GF-D8 (cell line): ENCODE results near the gene APOL4.
"Not testable (repeated sequence)": the region's sequence is repeated elsewhere in the genome, so short reads cannot be mapped to it uniquely, and the experiment has no call there.

Experiments
- DNase-seq: peaks from one replicate; lab custom pipeline; 2025; lab: John Stamatoyannopoulos, UW

APOL4 gene

DNA sequence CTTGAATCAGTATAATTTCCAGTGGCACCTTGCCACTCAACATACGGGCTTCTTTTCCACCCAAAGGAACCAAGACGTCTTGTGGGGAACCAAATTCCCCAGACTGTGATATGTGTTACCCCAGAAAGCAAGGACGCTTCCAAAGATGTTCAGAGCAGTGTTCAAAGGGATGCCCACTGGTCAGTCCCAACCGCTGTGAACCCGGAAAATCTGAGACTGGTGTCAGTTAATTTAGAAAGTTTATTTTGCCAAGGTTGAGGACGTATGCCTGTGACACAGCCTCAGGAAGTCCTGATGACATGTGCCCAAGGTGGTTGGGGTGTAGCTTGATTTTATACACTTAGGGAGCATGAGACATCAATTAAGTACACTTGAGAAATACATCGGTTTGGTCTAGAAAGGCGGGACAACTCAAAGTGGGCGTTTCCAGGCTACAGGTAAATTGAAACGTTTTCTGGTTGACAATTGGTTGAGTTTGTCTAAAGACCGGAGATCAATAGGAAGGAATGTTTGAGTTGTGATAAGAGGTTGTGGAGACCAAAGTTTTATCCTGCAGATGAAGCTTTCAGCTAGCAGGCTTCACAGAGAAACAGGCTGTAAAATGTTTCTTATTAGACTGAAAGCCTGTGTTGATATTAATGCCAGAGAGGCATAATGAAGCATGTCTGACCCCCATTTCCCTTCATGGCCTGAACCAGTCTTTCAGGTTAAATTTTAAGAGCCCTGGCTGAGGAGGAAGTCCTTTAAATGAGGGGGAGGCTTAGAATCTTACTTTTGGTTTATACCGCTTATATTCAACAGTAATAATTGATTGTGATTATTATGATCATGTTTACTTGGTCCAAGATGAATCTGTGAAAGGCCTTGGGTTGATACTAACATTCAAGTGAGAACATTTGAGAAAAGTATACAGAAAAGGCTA lies 47.8 kb downstream of the APOL4 start:
- DNase-seq = no peak

DNA sequence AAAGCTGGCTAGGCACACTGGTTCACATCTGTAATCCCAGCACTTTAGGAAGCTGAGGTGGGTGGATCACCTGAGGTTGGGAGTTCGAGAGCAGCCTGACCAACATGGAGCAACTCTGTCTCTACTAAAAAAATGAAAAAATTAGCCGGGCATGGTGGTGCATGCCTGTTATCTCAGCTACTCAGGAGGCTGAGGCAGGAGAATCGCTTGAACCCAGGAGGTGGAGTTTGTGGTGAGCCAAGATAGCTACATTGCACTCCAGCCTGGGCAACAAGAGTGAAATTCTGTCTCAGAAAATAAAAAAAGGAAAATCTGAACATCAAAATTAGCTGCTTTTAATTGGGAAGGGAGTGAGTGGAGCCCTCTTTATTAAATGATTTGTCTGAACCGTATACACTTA lies 48.8 kb downstream of the APOL4 start:
- not testable (repeated sequence) for DNase-seq

DNA sequence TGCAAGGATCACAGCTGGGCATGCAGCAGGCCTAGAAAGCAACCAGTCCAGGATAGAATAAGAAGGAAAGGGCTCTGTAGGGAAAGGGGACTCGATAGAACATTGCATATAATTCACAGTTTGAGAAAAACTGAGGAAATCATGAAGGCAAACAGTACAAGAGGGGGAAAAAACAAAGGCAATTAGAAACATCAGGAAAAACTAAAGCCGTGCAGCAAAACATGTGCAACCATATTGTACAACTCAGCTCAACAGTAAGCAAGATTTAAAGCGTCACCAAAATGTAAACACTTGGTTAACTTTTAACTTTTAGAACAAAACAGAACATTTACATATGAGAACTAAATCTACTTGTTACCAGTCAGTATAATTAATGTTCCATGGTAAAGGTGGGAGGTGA lies 49.5 kb downstream of the APOL4 start:
- DNase-seq = no peak

DNA sequence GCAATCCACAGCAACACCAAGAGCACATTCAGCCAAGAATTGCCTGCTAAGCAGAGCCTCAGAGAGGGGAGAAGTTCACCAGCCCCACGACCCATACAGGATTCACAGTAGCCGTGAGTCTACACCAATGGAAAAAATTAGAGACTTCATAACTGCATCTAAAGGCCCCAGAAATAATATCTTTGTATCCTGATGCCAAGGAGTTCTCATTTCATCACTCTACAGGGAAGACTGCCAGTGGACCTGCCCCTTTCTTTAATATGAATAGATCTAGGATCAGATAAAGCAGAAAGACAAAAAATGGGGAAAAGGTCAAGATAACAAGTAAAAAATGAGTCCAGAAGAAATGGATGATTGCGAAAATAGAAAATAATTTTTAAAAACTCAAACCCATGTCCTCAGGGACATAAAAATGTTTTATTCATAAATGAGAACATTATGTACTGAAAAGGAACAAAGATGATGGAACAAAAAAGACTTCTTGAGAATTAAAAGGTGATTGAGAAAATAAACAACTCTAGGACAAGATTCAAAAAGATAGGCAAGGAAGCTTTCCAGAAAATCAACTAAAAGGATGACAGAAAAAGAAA lies 50.5 kb downstream of the APOL4 start:
- no peak for DNase-seq

DNA sequence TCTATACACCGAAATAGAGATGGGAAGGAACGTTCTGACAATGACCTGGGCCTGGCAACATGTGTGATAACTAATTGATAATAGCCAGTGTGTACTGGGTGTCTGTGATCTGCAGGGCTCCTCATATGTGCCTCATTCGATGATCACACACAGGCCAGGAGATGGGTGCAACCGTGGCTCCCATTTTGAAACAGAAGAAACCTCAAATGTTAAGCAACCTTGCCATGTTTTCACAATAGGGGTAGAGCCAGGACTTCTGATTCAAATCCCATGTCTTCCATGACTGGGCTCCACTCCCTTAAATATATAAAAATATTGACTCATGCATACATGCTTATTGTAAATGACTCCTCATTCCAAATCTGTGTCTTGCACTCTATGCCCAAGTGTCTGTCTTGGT lies 52.2 kb downstream of the APOL4 start:
- DNase-seq = no peak

DNA sequence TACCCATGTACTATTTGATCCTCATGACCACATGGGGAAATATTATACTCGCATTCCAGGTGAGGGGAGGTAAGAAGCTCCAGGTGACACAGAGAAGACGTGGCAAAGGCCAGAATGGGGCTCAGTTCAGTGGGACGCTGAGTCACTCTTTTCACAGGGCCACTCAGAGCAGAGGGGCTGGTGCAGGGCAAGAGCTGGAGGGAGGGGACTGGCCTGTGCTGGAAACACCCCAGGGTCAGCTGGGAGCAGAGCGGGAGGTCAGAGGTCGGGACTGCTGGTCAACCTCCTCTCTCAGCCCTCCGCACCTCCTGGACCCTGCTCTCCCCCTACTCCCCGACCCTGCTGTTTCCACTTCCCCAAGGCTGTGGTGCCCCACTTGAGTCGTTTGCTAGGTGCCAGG lies 53.2 kb downstream of the APOL4 start:
- DNase-seq = no peak

DNA sequence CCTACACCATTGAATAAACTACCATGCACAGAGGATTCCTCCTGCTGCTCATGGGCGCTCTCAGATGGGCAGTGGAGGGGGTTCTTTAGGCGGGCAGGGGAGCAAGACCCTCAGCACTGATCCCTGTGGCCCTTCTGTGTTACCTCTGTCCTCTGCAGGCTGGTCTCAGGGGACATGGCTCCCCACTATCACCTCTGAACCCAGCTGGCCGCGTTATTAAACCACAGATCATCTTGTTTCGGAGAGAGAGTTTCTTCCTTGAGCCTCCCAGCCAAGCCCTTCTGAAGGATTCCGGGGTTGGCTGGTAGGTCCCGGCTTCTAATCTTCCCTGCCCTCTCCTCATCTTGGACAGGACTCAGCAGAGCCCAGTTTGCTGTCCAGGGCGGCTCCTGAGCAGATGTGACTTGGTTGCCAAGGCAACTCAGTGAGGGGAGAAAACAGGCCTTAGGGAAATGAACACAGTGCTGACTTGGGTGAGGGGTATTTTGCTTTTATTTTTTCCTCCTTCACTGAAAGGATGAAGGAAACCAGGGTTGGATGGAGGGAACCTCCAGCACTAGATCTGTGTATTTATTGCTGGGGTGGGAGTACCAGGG lies 54.3 kb downstream of the APOL4 start:
- no peak for DNase-seq

DNA sequence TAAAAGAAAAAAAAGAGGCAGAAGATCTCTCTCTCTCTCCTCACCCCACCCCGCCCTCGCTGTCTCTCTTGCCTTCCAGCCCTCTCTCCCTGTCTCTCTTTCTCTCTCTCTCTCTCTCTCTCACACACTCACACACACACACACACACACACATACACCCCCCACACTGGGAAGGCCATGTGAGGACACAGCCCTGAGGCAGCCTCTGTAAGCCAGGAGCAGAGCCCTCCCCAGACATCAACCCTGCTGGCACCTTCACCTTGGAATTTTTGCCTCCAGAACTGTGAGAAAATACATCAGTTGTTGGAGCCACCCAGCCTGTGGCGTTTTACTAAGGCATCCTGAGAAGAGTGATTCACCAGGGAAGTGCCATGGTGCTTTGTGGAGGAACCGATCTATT lies 55.7 kb downstream of the APOL4 start:
- DNase-seq = no peak

DNA sequence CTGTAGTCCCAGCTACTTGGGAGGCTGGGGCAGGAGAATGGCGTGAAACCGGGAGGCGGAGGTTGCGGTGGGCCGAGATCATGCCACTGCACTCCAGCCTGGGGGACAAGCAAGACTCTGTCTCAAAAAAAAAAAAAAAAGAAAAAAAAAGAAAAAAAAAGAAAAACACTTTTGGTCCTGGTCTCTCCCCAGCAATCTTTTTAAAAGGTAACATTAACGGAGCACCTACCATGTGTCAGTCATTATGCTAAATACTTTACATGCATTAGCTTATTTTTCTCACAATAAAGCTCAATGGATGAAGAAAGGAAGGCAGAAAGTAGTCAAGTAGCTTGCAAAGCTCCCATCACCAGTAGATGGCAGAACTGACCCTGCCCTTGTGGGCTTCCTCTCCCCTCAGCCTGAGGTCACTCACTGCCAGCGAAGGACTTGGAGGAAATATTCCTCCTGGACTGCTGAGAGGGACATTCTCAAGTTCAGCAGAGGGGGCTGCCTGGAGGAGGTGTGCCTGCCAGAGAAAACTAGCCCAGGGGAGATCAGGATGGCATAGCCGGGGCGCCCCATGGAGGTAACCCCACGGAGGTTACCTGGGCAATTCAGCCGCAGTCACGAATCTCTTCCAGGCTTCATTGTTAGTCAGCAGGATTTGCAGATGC lies 56.6 kb downstream of the APOL4 start:
- DNase-seq = no peak

DNA sequence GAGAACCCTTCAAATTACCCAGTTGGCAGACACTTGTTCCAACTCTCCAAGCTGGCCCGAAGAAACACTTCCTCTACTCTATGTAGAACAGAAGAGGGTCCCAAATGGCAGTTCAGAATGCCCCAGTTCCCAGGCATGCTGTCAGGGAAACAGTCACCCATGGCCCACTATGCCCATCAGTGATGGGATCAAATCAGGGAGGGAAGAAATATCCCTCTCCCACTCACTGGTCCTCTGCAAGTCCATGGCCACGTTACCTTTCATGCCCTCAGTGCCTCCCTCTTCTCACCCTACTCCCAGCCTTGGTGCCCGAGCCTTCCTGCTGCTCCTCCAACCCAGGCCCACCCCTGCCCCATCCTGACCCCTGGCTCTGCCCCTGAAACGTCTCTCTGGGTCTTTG lies 57.7 kb downstream of the APOL4 start:
- DNase-seq = no peak

DNA sequence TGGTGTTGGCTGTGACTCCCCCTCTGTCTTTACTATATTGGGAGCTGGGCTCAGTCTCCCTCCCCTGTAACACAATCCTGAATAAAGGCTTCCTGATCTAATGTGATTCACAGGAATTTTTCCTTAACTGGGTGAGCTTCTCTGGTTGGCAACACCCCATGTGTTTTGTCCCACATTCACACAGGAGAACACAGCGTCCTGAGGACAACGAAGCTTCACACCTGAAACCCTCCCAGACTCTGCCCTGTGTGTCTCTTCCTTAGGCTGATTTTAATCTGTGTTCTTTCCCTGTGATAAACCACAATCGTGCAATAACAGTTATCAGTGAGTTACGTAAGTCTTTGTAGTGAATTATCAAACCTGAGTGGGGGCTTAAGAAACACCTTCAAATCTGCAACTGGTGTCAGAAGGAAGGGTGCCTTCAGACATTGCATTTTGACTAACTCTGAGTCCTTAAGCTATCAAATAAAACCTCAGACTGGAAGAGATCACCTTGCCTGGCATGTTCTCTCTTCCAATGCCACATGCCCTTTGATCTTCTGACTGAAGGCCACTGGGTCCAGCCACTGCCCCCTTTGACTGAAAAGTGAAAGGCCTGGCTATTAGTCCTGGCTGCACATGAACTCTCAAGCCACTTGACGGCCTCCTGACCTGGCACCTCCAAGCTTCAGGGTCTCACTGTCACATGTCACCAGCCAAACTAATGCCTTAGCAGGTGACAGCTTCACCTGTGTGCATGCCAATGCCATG lies 58.4 kb downstream of the APOL4 start:
- no peak for DNase-seq

DNA sequence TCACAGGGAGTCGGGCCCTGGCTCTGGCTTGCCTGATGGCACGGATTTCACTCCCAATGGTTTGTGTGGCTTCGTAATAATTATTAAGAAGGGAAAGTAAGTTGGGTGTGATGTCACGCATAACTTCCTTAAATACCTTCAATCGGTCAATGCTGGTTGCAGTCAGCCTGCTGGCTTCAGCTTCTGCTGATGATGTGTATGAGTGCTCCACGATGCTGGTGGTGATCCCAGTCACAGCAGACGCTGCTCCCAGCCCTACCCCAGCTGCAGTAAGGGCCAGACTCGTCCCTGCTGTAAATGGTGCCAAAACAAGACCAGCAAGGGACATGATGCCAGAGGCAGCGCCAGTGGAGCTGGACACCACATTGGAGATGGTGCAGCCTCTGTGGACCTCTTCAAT lies 60.1 kb downstream of the APOL4 start:
- no peak for DNase-seq
